HEK293 (cell line): ENCODE measurements around the gene FAM240B.

ENCODE experiments used
- CTCF ChIP-seq: fragments of 450-650 bp; formaldehyde crosslinking; IDR thresholded peaks from 2 replicates; pipeline ENCODE4 v1.5.1; 2016; ENCODE audit warnings: missing biosample characterization, missing genetic modification characterization
- KLF9 ChIP-seq: fragments of 450-650 bp; formaldehyde crosslinking; IDR thresholded peaks from 2 replicates; pipeline ENCODE4 v1.5.1; 2016; ENCODE audit warnings: missing biosample characterization, missing genetic modification characterization, low read depth
- TSHZ1 ChIP-seq: fragments of 450-650 bp; formaldehyde crosslinking; IDR thresholded peaks from 2 replicates; pipeline ENCODE4 v1.5.1; 2016; ENCODE audit warnings: missing biosample characterization, missing genetic modification characterization, borderline replicate concordance
- ZNF184 ChIP-seq: fragments of 450-650 bp; IDR thresholded peaks from 2 replicates; pipeline ENCODE4 v1.5.1; 2018; ENCODE audit warnings: missing biosample characterization, mild to moderate bottlenecking, missing genetic modification characterization

GRCh38 chr9:38680837-38681445 is 39.0 kb downstream of the FAM240B start:
- no peak for TF ChIP-seq ZNF184 (tag by site-specific recombination)
- TF ChIP-seq CTCF, result no peak
- TF ChIP-seq TSHZ1 (tag by site-specific recombination), result no peak
- no peak for TF ChIP-seq KLF9 (tag by site-specific recombination)
